CD14-positive monocyte (primary cell): ENCODE results near the gene ARHGAP33. TPM values are rescaled to one million over a fixed set of nuclear protein-coding genes. Genes with fewer than 3 reads are reported as not detected.

Experiments used
- DNase-seq, 3 donors: peaks; one replicate each; pipeline ENCODE4 v3.0.0-alpha.2; 2011 to 2022
- H2AFZ ChIP-seq: 2 replicates; pipeline ENCODE4 v1.6.0; 2012; ENCODE audit warnings: mild to moderate bottlenecking, low read depth, low read length, inconsistent platforms; ENCODE audit not compliant: insufficient read depth, poor library complexity, severe bottlenecking
- H3K27ac ChIP-seq, 2 donors: 1 replicate in 1 of 2; 2 replicates in 1 of 2; pipeline ENCODE4 v1.5.1; 2012 to 2013; ENCODE audit warnings: low read length in 2 of 2, control low read depth in 1 of 2, inconsistent platforms in 1 of 2, low read depth in 1 of 2, mild to moderate bottlenecking in 1 of 2
- H3K27me3 ChIP-seq, 2 donors: one replicate each; pipeline versions ENCODE4 v1.6.0 to v1.6.1; 2011 to 2013; ENCODE audit warnings: low read length in 2 of 2; ENCODE audit not compliant: control insufficient read depth in 2 of 2, insufficient read depth in 2 of 2
- H3K36me3 ChIP-seq, 2 donors: replicated peaks in 1 of 2; 1 replicate in 1 of 2; 2 replicates in 1 of 2; pipeline versions ENCODE4 v1.5.1 to v1.6.1; 2012 to 2013; ENCODE audit warnings: low read length in 2 of 2, control low read depth in 1 of 2, inconsistent platforms in 1 of 2, mild to moderate bottlenecking in 1 of 2; ENCODE audit not compliant: insufficient read depth in 2 of 2, control insufficient read depth in 1 of 2
- H3K4me1 ChIP-seq, 2 donors: 1 replicate in 1 of 2; 2 replicates in 1 of 2; pipeline versions ENCODE4 v1.5.1 to v1.6.1; 2012 to 2013; ENCODE audit warnings: low read length in 2 of 2, control low read depth in 1 of 2, inconsistent platforms in 1 of 2, mild to moderate bottlenecking in 1 of 2, moderate library complexity in 1 of 2; ENCODE audit not compliant: insufficient read depth in 2 of 2, control insufficient read depth in 1 of 2
- H3K4me2 ChIP-seq: replicated peaks from 2 replicates; pipeline ENCODE3; 2012; ENCODE audit warnings: low read length, moderate library complexity, mild to moderate bottlenecking; ENCODE audit not compliant: poor library complexity, severe bottlenecking; ENCODE audit errors: extremely low read depth
- H3K4me3 ChIP-seq, 3 experiments: fragments of 200-600 bp in 1 of 3; sonication (generic) in 1 of 3; replicated peaks in 1 of 3; 1 replicate in 2 of 3; 2 replicates in 1 of 3; pipeline ENCODE4 v1.5.1; 2011 to 2013; ENCODE audit warnings: low read length in 3 of 3, mild to moderate bottlenecking in 3 of 3, control low read depth in 2 of 3, low read depth in 2 of 3, inconsistent platforms in 1 of 3, moderate library complexity in 1 of 3
- H3K79me2 ChIP-seq: 2 replicates; pipeline ENCODE4 v1.6.0; 2012; ENCODE audit warnings: mild to moderate bottlenecking, control low read depth, inconsistent platforms, low read length, moderate library complexity; ENCODE audit not compliant: insufficient read depth
- H3K9ac ChIP-seq: 2 replicates; pipeline ENCODE4 v1.6.0; 2017; ENCODE audit warnings: low read length, mild to moderate bottlenecking; ENCODE audit not compliant: insufficient read depth, poor library complexity, severe bottlenecking
- H3K9me3 ChIP-seq, 2 donors: replicated peaks in 1 of 2; 1 replicate in 1 of 2; 2 replicates in 1 of 2; pipeline versions ENCODE4 v1.5.1 to v1.6.1; 2012 to 2013; ENCODE audit warnings: low read length in 2 of 2, control low read depth in 1 of 2; ENCODE audit not compliant: control insufficient read depth in 1 of 2, insufficient read depth in 1 of 2
- H4K20me1 ChIP-seq: 2 replicates; pipeline ENCODE4 v1.6.0; 2012; ENCODE audit warnings: mild to moderate bottlenecking, low read length, control low read depth, moderate library complexity; ENCODE audit not compliant: insufficient read depth
- H3K27ac Mint-ChIP-seq, 7 donors: one replicate each; pipeline ENCODE4 v1.8.0; 2020; ENCODE audit warnings: mild to moderate bottlenecking in 7 of 7, mixed read lengths in 7 of 7, moderate library complexity in 6 of 7, inconsistent platforms in 2 of 7
- H3K27me3 Mint-ChIP-seq, 3 donors: one replicate each; pipeline ENCODE4 v1.8.0; 2021 to 2022; ENCODE audit warnings: low read depth in 3 of 3, mild to moderate bottlenecking in 3 of 3, mixed read lengths in 3 of 3, moderate library complexity in 3 of 3, inconsistent platforms in 1 of 3
- H3K36me3 Mint-ChIP-seq, 2 donors: one replicate each; pipeline ENCODE4 v1.8.0; 2020; ENCODE audit warnings: mixed read lengths in 2 of 2, inconsistent platforms in 1 of 2, mild to moderate bottlenecking in 1 of 2
- H3K4me1 Mint-ChIP-seq: one replicate; pipeline ENCODE4 v1.8.0; 2020; ENCODE audit warnings: mild to moderate bottlenecking, mixed read lengths
- H3K4me3 Mint-ChIP-seq, 2 donors: one replicate each; pipeline ENCODE4 v1.8.0; 2020; ENCODE audit warnings: mild to moderate bottlenecking in 2 of 2, mixed read lengths in 2 of 2, moderate library complexity in 1 of 2
- H3K9me3 Mint-ChIP-seq, 7 donors: one replicate each; pipeline ENCODE4 v1.8.0; 2020 to 2022; ENCODE audit warnings: mixed read lengths in 7 of 7, mild to moderate bottlenecking in 6 of 7, moderate library complexity in 6 of 7, inconsistent platforms in 2 of 7
- WGBS: methylation state at CpG from one replicate; pipeline ENCODE4 v1.1.5; 2013; ENCODE audit warnings: missing lambda C conversion rate; ENCODE audit not compliant: insufficient coverage; 5-methylcytosine and 5-hydroxymethylcytosine counted together
- intact Hi-C, 2 donors: fragments of 100-400 bp; cut with micrococcal nuclease; formaldehyde crosslinking; loops; one replicate each; pipeline versions ENCODE4 v1.15.0 to v1.15.1; 2023
- polyA plus RNA-seq, 3 donors: library from polyadenylated mRNA; depleted of rRNA in 1 of 3; unstranded in 2 of 3; stranded (reverse) in 1 of 3; fragments of 300-500 nt in 2 of 3; fragments of >200 nt in 1 of 3; fragmentation: Illumina TruSeq in 2 of 3; gene quantifications; 1 replicate in 2 of 3; 2 replicates in 1 of 3; pipeline ENCODE4 v1.2.3, GENCODE V29; 2012 to 2021
- TF ChIP-seq, protein P1 (sequence below): fragments of 200-600 bp; IDR thresholded peaks from one replicate; pipeline ENCODE4 v1.8.0; 2022; ENCODE audit warnings: antibody characterized with exemption, mild to moderate bottlenecking

ARHGAP33 gene
- polyA plus RNA-seq, 3 donors: 8.6 TPM; not detected in 2

DNA sequence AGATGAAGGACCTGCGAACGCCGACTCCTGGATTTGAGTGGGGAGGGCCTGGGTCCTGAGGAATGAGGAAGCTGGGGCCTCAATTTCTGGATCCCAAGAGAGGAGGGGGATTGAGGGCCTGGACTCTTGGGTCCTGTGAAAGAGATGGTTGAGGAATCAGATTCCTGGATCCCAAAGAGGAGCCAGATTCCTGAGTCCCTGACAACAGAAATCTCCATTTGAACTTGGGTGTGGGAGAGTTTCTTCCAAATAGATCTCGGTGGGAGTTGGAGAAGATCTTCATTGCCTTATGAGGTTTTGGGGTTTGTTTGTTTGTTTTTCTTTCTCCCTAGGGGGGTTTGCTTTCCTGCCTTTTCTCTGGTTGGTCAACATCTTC is 29.3 kb upstream of the ARHGAP33 start:
- Histone ChIP-seq H3K79me2 (peaks cover 56% of the 10 kb centered on the region), H3K4me2 (peak overlapping the region; percentile 96), H3K27ac (peak overlapping the region; percentile 97 to 98), H3K27me3 (no peaks in the 10 kb centered on the region), H3K36me3 (no peaks in the 10 kb centered on the region), H3K9me3 (no peaks in the 10 kb centered on the region), H3K9ac (peak overlapping the region; percentile 97), H3K4me3 (peak overlapping the region; percentile 77 to 93 (median 92)), H3K4me1 (peaks cover 58 to 72% of the 10 kb centered on the region in 2 donors), H4K20me1 (no peaks in the 10 kb centered on the region), H2AFZ (peak overlapping the region; percentile 83)
- intact Hi-C loops: loop anchor here (5.0 to 10.0 kb wide), 8 partner anchors 101 to 1589 kb away; partner anchors contain the start of genes CAPNS1 (in 1 of the 2), COX6B1 (in 1 of the 2), ETV2 (in 1 of the 2) and HCST (in 1 of the 2)
- no peak for DNase-seq
- peaks cover 9 to 14% of the 10 kb centered on the region in 2 donors for H3K36me3 Mint-ChIP-seq
- peak overlapping the region; percentile 100 for H3K27ac Mint-ChIP-seq
- H3K9me3 Mint-ChIP-seq: no peaks in the 10 kb centered on the region
- H3K4me1 Mint-ChIP-seq: peaks cover 51% of the 10 kb centered on the region
- peaks cover 0 to 3% (median 0%) of the 10 kb centered on the region in 3 donors for H3K27me3 Mint-ChIP-seq
- 0% methylated on average over 3 of the region's 4 CpGs for whole genome bisulfite sequencing
- TF ChIP-seq, protein P1, sequence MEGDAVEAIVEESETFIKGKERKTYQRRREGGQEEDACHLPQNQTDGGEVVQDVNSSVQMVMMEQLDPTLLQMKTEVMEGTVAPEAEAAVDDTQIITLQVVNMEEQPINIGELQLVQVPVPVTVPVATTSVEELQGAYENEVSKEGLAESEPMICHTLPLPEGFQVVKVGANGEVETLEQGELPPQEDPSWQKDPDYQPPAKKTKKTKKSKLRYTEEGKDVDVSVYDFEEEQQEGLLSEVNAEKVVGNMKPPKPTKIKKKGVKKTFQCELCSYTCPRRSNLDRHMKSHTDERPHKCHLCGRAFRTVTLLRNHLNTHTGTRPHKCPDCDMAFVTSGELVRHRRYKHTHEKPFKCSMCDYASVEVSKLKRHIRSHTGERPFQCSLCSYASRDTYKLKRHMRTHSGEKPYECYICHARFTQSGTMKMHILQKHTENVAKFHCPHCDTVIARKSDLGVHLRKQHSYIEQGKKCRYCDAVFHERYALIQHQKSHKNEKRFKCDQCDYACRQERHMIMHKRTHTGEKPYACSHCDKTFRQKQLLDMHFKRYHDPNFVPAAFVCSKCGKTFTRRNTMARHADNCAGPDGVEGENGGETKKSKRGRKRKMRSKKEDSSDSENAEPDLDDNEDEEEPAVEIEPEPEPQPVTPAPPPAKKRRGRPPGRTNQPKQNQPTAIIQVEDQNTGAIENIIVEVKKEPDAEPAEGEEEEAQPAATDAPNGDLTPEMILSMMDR: no peak
- H3K4me3 Mint-ChIP-seq: peak overlapping the region; percentile 95

- Mint-ChIP-seq H3K36me3 (peaks cover 9 to 14% of the 10 kb centered on the region in 2 donors), H3K4me1 (peaks cover 51% of the 10 kb centered on the region), H3K9me3 (no peaks in the 10 kb centered on the region), H3K27ac (peak overlapping the region in 6 of 7 donors; percentile 100), H3K27me3 (peaks cover 0 to 3% (median 0%) of the 10 kb centered on the region in 3 donors), H3K4me3 (peak overlapping the region; percentile 95)
- no peak for DNase-seq
- H4K20me1 ChIP-seq: no peaks in the 10 kb centered on the region
- H3K4me3 ChIP-seq: peak overlapping the region in 2 of 3 experiments; percentile 77 to 92
- no peak overlapping the region for H3K9ac ChIP-seq
- H3K36me3 ChIP-seq: no peaks in the 10 kb centered on the region
- TF ChIP-seq, protein P1: no peak
- no peak overlapping the region for H2AFZ ChIP-seq
- intact Hi-C loops: loop anchor here (5.0 to 10.0 kb wide), 8 partner anchors 102 to 1588 kb away; partner anchors contain the start of genes CAPNS1 (in 1 of the 2), COX6B1 (in 1 of the 2), ETV2 (in 1 of the 2) and HCST (in 1 of the 2)
- no peaks in the 10 kb centered on the region for H3K27me3 ChIP-seq
- WGBS: 90% methylated on average over 3 of the region's 5 CpGs
- H3K4me1 ChIP-seq: peaks cover 55 to 68% of the 10 kb centered on the region in 2 donors
- H3K9me3 ChIP-seq: no peaks in the 10 kb centered on the region
- peaks cover 54% of the 10 kb centered on the region for H3K79me2 ChIP-seq
- H3K4me2 ChIP-seq: peak overlapping the region; percentile 96
- H3K27ac ChIP-seq: peak overlapping the region; percentile 10 to 97
Measured at GRCh38 chr19:35746531-35746930, 28.8 kb upstream of the ARHGAP33 start.
